Measurements from ENCODE around the gene SSPN.

DNA sequence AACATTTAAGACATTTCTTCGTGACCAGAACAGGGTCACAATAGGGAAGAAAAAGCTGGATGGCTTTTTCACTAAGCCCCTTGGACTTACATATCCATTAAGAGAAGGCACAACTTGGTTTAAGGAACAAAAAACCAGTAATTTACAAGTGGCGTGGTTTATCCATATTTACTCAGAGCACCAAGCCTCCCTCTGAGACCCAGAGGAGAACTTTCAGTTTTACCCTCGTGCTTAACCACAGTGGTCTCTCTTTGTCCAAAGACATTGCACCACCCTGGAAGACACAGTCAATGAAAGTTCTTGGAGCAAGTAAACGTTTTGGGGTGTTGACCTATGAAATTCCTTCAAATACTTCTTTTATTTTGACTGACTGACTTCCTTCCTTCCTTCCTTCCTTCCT, 52.5 kb downstream of the SSPN start:
- TF ChIP-seq CTCF (IDR thresholded peaks at IDR 0.05 in 2 of 3, conservative IDR thresholded peaks at IDR 0.05 in 1 of 3; ENCODE audit: borderline replicate concordance in 1 of 3, insufficient read depth in 1 of 3, low read depth in 2 of 3, low read length in 2 of 3): no peak
- no peak for TF ChIP-seq SRF (IDR thresholded peaks at IDR 0.05; ENCODE audit: low read depth)
- TF ChIP-seq POLR2A (IDR thresholded peaks at IDR 0.05; ENCODE audit: borderline replicate concordance, extremely low read depth, insufficient read depth, insufficient read length): no peak
- no peak for TF ChIP-seq REST (IDR thresholded peaks at IDR 0.05; ENCODE audit: low read depth)
- no peak for TF ChIP-seq ELF1 (IDR thresholded peaks at IDR 0.05; ENCODE audit: borderline replicate concordance, low read depth)

Data from HCT116 (cell line).